ENCODE data around the gene TPM1. TPM values are rescaled to one million over a fixed set of nuclear protein-coding genes. Genes with fewer than 3 reads are reported as not detected.

TPM1 gene
- total RNA-seq, 1 donor from 2014 or later, result 255 TPM

GRCh38 chr15:63059573-63060216, 17.1 kb downstream of the TPM1 start:
- Mint-ChIP-seq H3K4me3 (ENCODE audit: unreplicated experiment) (no peak overlapping the region), H3K4me1 (ENCODE audit: low read depth, unreplicated experiment) (peaks cover 31% of the 10 kb centered on the region), H3K36me3 (ENCODE audit: unreplicated experiment) (peaks cover 13% of the 10 kb centered on the region), H3K27me3 (ENCODE audit: unreplicated experiment) (peaks cover 4% of the 10 kb centered on the region), H3K9me3 (ENCODE audit: unreplicated experiment) (peaks cover 1% of the 10 kb centered on the region), H3K27ac (ENCODE audit: unreplicated experiment) (no peak overlapping the region)
- no peak for DNase-seq
- TF ChIP-seq, protein P1, sequence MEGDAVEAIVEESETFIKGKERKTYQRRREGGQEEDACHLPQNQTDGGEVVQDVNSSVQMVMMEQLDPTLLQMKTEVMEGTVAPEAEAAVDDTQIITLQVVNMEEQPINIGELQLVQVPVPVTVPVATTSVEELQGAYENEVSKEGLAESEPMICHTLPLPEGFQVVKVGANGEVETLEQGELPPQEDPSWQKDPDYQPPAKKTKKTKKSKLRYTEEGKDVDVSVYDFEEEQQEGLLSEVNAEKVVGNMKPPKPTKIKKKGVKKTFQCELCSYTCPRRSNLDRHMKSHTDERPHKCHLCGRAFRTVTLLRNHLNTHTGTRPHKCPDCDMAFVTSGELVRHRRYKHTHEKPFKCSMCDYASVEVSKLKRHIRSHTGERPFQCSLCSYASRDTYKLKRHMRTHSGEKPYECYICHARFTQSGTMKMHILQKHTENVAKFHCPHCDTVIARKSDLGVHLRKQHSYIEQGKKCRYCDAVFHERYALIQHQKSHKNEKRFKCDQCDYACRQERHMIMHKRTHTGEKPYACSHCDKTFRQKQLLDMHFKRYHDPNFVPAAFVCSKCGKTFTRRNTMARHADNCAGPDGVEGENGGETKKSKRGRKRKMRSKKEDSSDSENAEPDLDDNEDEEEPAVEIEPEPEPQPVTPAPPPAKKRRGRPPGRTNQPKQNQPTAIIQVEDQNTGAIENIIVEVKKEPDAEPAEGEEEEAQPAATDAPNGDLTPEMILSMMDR (IDR thresholded peaks at IDR 0.05; ENCODE audit: partially characterized antibody, unreplicated experiment), result no peak

GRCh38 chr15:63060699-63061098, 18.2 kb downstream of the TPM1 start:
- Mint-ChIP-seq H3K27me3 (ENCODE audit: unreplicated experiment) (peaks cover 4% of the 10 kb centered on the region), H3K27ac (ENCODE audit: unreplicated experiment) (no peak overlapping the region), H3K4me3 (ENCODE audit: unreplicated experiment) (no peak overlapping the region), H3K36me3 (ENCODE audit: unreplicated experiment) (peaks cover 13% of the 10 kb centered on the region), H3K4me1 (ENCODE audit: low read depth, unreplicated experiment) (peaks cover 28% of the 10 kb centered on the region), H3K9me3 (ENCODE audit: unreplicated experiment) (no peaks in the 10 kb centered on the region)
- TF ChIP-seq, protein P1 (IDR thresholded peaks at IDR 0.05; ENCODE audit: partially characterized antibody, unreplicated experiment), result no peak
- DNase-seq, result no peak

- peaks cover 13% of the 10 kb centered on the region for H3K36me3 Mint-ChIP-seq (ENCODE audit: unreplicated experiment)
- H3K27me3 Mint-ChIP-seq (ENCODE audit: unreplicated experiment), result peaks cover 4% of the 10 kb centered on the region
- H3K27ac Mint-ChIP-seq (ENCODE audit: unreplicated experiment), result no peak overlapping the region
- TF ChIP-seq, protein P1 (IDR thresholded peaks at IDR 0.05; ENCODE audit: partially characterized antibody, unreplicated experiment), result no peak
- H3K4me1 Mint-ChIP-seq (ENCODE audit: low read depth, unreplicated experiment), result peaks cover 27% of the 10 kb centered on the region
- DNase-seq, result no peak
- H3K9me3 Mint-ChIP-seq (ENCODE audit: unreplicated experiment), result peaks cover under 1% of the 10 kb centered on the region
- H3K4me3 Mint-ChIP-seq (ENCODE audit: unreplicated experiment), result no peak overlapping the region
These were observed 19.4 kb downstream of the TPM1 start for GRCh38 chr15:63061975-63062374.

DNA sequence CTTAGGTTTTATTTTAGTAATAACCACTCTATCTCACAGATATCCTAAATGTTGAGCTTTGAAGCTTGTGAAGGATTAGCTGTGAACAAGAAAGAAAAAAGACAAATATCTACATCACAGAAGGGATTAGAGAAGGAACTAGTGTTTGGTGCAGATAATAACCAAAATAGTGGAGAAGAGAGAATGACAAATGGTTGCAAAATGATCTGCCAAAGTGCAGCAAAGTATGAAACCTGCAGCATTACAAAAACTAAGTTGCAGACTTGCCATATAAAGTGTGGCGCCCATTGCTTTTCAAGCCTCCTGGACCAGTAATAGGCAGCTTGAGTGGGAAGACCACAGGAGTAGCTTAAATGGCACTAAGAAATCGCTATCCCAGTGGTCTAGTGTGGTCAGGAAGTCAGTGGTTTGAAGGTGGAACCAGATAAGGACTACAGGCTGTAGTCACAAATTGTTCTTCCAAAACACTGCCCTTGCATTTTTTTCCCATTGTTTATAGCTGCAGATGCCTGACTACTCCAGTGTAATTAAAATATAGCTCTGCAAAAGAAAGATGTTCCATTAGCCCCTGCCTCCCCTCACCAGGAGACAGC, 20.7 kb downstream of the TPM1 start:
- Mint-ChIP-seq H3K4me1 (ENCODE audit: low read depth, unreplicated experiment) (peaks cover 32% of the 10 kb centered on the region), H3K36me3 (ENCODE audit: unreplicated experiment) (peaks cover 17% of the 10 kb centered on the region), H3K4me3 (ENCODE audit: unreplicated experiment) (no peak overlapping the region), H3K27me3 (ENCODE audit: unreplicated experiment) (peaks cover 7% of the 10 kb centered on the region), H3K9me3 (ENCODE audit: unreplicated experiment) (peaks cover 2% of the 10 kb centered on the region), H3K27ac (ENCODE audit: unreplicated experiment) (no peak overlapping the region)
- TF ChIP-seq, protein P1 (IDR thresholded peaks at IDR 0.05; ENCODE audit: partially characterized antibody, unreplicated experiment), result no peak
- DNase-seq, result no peak

- peaks cover 2% of the 10 kb centered on the region for H3K9me3 Mint-ChIP-seq (ENCODE audit: unreplicated experiment)
- no peak overlapping the region for H3K4me3 Mint-ChIP-seq (ENCODE audit: unreplicated experiment)
- peaks cover 34% of the 10 kb centered on the region for H3K4me1 Mint-ChIP-seq (ENCODE audit: low read depth, unreplicated experiment)
- peaks cover 19% of the 10 kb centered on the region for H3K36me3 Mint-ChIP-seq (ENCODE audit: unreplicated experiment)
- no peak overlapping the region for H3K27ac Mint-ChIP-seq (ENCODE audit: unreplicated experiment)
- peaks cover 7% of the 10 kb centered on the region for H3K27me3 Mint-ChIP-seq (ENCODE audit: unreplicated experiment)
- no peak for DNase-seq
- TF ChIP-seq, protein P1 (IDR thresholded peaks at IDR 0.05; ENCODE audit: partially characterized antibody, unreplicated experiment), result no peak
These were observed 21.4 kb downstream of the TPM1 start for GRCh38 chr15:63063877-63064409.

Data from glutamatergic neuron (in vitro differentiated cells).